HL-60/S4 treated with retinoic acid at 250 ng/mL for 4 days and 3 days (cell line): Measurements from ENCODE around the gene SUPT20HL2.
"Not testable (repeated sequence)": the region's sequence is repeated elsewhere in the genome, so short reads cannot be mapped to it uniquely, and the experiment has no call there.

Source experiments
- in situ Hi-C: fragments of 300-500 bp; cut with MboI; formaldehyde crosslinking; loops from 2 replicates; pipeline ENCODE4 v1.7.0; 2022; ENCODE audit warnings: low sequenced_read_pairs

Gene SUPT20HL2

DNA sequence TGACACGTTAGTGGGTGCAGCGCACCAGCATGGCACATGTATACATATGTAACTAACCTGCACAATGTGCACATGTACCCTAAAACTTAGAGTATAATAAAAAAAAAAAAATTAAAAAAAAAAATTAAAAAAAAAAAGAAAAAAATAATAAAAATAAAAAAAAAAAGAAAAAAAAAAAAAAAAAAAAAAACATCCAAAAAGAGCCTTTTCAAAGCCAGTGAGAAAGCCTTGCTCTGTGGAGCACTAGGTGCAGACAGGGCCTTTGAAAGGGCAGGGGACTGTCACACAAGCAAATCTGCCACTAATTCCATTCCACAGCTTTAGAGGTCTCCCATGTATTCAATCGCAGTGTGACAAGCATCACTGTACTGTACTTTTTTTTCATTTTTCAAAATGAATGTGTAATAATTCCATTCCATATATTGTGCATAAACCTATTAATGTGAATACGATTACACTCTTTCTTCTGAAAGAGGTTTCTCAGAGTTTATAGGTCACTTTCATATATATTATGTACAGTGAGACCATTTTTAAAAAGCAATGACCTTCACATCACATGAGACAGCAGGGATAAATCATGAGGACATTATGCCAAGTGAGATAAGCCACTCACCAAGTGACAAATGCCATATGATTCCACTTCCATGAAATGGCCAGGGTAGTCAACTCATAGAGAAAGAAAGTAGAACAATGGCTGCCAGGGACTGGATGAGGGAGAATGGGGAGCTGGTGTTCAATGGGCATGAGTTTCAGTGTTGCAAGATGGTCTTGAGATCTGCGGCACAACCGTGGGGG lies 4.1 kb downstream of the SUPT20HL2 start:
- in situ Hi-C loops = not testable (repeated sequence)

DNA sequence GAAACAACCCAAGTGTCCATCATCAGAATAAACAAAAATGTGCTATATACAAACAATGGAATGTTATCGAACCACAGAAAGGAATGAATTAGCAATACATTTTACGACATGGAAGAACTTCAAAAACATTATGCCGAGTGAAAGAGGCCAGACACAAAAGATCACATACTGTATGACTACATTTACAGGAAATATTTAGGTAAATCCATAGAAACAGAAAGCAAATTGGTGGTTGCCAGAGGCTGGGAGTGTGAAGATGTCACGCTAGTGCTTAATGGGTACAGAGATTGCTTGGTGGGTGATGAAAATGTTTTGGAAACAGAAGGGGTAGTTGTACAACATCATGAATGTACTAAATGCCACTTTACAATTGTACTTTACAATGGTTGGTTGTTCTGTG lies 5.1 kb downstream of the SUPT20HL2 start:
- in situ Hi-C loops = not testable (repeated sequence)

DNA sequence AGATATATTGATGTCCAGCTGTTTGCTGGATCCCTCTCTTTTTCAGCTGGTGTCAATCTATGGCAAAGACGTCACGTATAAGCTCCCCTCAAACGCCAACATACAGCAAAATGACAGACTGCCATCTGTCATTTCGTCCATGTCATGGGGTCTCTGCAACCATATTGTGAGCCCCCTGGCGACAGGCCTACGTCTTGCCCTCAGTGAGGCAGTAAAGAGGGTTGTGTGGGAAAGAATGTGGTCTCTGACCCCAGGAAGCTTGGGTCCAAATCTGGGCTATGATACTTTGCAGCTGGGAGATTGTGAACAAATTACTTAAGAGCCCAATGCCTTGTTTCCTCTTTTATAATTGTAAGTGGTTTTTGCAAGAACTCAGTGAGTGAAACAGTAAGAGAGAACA lies 7.4 kb downstream of the SUPT20HL2 start:
- in situ Hi-C loops = no loop called here

DNA sequence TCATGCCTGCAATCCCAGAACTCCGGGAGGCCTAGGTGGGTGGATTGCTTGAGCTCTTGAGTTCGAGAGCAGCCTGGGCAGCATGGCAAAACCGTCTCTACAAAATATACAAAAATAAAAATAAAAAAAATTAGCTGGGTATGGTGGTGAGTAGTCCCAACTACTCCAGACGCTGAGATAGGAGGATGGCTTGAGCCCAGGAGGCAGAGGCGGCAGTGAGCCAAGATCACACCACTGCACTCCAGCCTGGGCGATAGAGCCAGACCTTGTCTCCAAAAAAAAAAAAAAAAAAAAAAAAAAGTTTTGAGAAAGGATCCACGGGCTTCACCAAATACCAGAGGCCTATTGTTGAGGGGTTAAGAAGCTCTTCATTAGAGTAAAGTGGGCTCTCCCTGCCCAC lies 8.0 kb downstream of the SUPT20HL2 start:
- in situ Hi-C loops = no loop called here

DNA sequence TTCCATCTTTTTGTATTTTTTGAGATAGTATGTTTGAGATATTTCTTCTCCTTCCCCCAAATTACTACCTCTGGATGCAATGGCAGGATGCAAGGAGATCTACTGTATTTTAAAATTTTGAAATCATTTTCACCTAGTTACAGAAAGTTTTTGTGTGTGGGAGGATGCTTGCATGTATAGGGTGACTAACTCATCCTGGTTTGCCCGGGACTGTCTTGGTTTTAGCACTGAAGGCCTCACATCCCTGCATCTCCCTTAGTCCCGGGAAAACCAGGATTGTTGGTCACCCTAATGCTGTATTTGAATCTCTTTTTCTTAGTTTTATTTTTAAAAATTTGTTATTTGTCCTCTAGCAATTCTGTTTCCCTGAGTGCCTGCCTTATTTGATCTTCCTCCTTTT lies 12.1 kb downstream of the SUPT20HL2 start:
- in situ Hi-C loops = no loop called here

DNA sequence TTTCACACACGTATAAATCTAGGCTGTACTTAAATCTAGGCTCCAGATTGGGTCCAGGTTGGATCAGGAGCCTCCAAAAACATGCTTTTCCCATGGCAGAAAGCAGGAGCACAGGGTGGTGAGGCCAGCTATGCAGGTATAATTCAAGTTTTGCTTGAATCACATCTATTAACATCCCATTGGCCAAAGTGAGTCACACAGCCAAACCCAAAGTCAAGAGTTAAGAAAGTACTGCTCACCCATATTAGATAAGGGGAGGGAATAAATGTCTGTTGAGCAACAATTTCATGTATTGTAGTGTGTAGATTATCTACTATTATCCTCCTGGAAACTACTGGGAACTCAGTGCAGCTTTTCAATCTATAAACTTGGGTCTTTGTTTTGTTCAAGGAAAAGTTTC lies 12.8 kb downstream of the SUPT20HL2 start:
- in situ Hi-C loops = no loop called here

DNA sequence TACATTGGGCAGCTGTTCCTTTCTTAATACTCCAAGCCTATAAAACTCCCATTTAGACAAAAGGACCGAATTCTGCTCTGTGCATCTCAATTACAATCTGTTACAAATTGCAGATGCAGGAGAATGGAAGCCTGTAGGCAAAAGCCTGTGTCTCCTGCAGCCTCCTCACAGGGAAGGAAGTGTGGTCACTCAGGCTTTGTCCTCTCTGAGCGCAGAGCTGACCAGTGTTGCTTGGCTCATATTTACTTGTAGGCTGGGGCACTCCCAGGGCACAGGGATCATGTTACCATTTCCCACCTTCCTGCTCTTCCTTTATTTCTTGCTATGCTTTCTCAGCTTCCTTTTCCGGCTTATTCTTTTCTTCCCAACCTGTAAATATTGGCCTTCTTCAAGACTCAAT lies 15.7 kb downstream of the SUPT20HL2 start:
- in situ Hi-C loops = no loop called here

DNA sequence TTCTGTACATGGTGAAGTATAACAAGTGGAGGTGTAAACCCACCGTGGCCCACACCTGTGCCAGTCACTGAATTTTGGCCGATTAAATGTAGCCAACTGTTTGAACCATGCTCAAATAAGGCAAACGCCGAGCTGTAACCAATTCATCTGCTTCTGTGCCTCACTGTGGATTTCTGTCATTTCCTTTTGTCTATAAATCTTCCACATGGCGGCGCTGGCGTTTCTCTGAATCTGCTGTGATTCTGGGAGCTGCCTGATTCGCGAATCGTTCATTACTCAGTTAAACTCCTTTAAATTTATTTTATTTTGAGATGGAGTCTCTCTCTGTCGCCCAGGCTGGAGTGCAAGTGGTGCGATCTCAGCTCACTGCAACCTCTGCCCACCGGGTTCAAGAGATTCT lies 19.2 kb downstream of the SUPT20HL2 start:
- in situ Hi-C loops = no loop called here

DNA sequence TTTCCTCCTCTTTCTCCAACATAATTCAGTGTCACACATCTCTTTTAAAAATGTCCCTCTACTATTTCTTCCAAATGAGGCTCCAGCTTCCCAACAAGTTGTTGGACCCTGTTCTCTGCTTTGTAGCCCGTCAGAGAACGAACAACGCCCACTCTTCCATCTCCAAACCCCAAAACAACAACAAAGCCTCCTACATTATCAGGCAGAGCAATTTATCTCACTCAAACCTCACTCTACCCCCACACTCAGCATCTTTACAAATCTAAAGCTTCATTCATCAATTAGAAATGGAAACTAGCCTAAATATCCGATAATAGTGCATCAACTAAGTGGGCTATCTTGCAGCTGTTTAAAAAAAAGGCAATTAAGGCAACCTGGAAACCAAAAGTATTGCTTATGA lies 20.5 kb downstream of the SUPT20HL2 start:
- in situ Hi-C loops = no loop called here

DNA sequence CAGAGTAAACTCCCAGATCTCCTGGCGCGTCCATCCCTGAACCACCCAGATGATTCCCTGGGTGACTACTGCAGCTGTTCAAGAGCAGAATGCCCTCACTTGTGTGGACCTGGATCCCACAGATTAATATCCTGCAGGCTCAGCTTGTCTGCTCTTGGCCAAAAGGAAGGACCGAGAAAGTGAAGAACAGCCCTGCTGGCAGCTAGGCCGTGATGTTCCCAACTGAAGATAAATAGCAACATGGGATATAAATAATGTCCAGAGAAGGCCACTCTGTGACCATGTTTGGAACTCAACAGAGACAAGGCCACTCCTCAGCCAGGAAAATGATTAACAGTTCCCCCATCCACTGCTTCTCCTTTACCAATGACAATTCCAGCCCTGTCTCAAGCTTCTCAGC lies 21.5 kb downstream of the SUPT20HL2 start:
- in situ Hi-C loops = no loop called here

DNA sequence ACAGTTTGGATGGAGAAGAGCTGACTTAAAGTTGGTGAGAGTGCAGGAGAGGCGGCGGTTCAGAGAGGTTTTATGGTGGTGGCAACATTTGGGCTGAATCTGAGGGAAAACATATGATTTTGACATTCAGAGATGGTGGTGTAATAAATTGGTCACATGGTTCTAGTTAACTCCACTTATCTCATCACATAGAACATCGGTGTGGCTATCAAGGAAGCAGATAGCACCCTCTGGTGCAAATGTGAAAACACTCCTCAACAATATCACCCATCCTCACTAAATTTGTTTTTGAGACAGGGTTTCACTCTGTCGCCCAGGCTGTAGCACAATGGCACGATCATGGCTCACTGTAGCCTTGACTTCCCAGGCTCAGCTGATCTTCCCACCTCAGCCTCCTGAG lies 28.8 kb downstream of the SUPT20HL2 start:
- in situ Hi-C loops = no loop called here

DNA sequence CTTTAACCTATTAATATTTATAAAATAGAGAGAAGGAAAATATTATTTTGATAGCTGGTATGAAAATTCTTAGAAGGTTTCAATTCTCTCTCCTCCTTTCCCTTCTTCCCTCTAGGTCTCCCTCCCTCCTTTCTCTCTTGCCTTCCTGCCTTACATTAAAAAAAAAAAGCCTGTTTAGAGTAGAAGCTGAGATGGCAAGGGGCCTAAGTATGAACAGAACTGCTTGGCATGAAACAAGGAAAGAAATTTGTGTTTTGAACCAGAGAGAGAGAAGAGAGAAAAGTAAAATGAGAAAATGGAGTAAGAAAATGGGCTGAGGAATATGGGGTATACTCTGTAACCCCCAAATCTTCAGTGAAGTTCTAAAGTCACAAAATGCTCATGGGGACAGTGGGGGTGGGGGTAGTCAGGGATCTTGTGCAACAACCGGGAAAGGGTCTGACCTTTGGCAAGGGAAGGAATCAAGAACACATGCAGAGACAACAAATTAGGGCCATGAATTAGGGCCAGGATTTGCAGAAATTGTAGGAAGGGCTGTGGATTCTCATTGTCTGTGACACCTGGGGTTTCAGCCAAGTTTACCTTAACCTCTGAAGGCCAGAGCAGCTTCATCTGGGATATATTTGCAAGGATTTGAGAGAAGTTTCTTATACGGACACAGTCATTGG lies 30.6 kb downstream of the SUPT20HL2 start:
- in situ Hi-C loops = no loop called here

DNA sequence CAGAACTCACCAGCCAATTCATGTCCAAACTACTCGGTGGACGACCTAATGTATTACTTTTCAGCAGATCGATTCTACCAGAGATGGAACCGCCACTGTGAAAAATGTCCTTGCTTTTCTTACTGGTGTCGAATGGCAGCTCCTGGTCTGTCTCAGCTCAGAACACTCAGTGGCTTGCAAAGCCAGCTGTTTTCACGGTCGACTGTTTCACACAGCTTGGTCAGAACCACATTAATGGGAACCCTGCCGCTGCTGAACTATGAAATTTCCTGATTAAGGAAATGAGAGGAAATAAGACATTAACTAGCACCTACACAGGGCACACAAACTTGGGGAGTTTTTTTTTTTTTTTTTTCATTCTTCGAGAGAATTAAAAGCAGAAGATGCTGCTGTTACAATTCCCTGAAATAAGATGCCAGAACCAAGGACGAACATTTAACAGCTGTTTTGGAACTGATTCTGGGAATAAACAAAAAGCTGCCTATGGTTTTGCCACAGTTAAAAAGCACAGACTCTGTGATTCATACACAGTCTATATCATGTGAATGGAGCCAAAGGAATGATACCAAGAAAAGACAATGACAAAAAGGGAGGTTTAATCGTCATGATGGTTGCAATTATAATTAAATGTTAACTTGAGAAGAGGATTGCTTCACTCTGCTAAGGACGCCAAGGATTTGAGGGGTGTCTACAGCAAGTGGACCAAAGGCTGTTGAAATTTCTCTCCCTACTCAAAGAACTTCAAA lies 31.3 kb downstream of the SUPT20HL2 start:
- in situ Hi-C loops = no loop called here

DNA sequence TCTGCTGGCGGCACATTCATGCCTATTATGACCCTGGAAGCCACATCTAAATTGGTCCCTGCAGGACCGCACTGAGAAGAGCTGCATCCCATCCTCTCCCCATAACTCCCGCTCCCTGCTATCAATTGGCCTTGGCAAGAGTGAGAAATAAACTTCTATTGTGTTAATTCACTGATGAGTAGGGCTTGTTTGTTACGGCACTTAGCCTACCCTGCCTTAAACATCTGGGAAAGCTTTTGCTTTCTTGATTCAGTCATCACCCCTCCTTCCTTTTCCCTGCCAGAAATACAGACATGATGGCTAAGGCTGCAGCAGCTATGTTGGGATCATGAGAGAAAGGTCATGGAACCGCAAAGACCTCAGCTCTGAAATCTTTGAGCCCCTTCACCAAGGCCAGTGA lies 36.5 kb downstream of the SUPT20HL2 start:
- in situ Hi-C loops = no loop called here

DNA sequence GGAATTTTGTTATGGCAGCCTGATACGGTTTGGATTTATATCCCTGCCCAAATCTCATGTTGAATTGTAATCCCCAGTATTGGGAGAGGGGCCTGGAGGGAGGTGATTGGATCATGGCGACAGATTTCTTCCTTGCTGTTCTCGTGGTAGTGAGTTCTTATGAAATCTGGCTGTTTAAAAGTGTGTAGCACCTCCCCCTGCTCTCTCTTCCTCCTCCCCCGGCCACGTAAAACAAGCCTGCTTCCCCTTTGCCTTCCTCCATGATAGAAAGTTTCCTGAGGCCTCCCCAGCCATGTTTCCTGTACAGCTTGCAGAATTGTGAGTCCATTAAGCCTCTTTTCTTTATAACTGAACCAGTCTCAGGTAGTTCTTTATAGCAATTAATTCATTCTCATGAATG lies 37.9 kb downstream of the SUPT20HL2 start:
- in situ Hi-C loops = no loop called here

DNA sequence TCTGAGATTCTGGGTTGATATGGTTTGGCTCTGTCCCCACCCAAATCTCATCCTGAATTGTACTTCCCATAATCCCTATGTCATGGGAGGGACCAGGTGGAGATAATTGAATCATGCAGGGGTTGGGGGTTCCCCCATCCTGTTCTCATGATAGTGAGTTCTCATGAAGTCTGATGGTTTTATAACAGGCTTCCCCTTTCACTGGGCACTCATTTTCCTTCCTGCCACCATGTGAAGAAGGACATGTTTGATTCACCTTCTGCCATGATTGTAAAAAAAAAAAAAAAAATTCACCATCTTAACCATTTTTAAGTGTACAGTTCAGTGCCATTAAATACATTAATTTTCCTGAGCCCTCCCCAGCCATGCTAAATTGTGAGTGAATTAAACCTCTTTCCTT lies 42.6 kb downstream of the SUPT20HL2 start:
- in situ Hi-C loops = no loop called here

DNA sequence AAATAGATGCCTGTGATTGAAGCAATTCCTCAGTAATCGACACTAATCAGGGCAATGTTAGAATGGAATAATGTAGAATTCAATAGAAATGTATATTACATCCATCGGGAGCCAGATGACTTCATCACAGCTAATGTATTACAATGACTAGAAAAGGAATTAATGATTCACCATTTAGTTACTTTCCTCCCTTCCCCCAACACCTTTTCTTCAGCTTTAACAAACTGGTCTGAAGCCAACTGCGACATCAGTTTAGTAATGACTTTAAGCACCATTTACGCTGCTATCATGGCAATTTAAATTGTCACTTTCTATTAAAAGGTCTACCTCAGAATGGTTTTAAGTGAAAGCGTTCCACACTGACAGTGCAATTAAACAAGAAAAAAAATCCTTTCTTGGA lies 45.1 kb downstream of the SUPT20HL2 start:
- in situ Hi-C loops = no loop called here

DNA sequence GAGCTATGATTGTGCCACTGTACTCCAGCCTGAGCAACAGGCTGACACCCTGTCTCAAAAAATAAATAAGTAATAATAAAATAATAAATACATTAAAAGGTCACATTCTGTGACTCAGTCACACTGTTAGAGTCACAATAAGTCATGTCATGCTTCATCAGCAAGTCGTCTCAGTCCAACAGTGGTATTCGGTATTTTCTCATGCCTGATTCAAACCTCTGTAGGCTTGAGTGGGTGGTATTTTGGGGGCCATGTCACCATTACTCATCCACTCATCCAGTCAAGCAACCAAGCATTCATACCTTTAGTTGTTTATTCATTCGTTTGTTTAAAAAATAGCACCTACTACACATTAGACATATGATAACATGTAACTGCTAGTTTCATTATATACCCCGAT lies 46.9 kb downstream of the SUPT20HL2 start:
- in situ Hi-C loops = no loop called here

DNA sequence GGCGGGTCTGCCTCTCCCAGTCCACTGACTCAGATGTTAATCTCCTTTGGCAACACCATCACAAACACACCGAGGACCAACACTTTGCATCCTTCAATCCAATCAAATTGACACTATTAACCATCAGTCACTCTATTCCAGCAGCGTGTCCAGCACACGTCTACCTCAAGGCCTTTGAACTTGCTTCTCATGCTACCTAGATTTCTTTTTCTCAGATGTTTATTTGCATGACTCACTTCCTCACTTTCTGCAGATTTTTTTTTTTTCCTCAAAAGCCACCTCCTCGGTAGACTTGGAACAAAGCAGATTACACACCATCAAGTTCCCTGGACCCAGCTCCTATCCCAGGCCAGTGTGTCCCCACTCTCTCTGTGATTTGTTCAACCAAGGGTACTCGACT lies 49.5 kb downstream of the SUPT20HL2 start:
- in situ Hi-C loops = no loop called here

DNA sequence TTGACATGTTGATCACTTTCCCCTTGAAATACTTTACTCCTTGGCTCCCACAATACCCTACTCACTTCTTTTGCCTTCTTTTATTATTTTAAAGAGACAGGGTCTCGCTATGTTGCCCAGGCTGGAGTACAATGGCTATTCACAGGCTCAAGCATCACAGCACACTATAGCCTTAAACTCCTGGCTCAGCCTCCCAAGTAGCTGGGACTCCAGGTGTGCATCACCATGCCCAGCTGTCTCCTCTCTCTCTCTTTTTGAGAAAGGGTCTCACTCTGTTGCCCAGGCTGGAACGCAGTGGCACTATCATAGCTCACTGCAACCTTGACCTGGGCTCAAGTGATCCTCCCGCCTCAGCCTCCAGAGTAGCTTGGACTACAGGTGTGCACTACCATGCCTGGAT lies 51.6 kb downstream of the SUPT20HL2 start:
- in situ Hi-C loops = no loop called here
